ENCODE measurements around the gene IL19. TPM values are rescaled to one million over a fixed set of nuclear protein-coding genes. Genes with fewer than 3 reads are reported as not detected.

The IL19 gene
- total and polyA plus RNA-seq, 4 donors, result not detected

DNA sequence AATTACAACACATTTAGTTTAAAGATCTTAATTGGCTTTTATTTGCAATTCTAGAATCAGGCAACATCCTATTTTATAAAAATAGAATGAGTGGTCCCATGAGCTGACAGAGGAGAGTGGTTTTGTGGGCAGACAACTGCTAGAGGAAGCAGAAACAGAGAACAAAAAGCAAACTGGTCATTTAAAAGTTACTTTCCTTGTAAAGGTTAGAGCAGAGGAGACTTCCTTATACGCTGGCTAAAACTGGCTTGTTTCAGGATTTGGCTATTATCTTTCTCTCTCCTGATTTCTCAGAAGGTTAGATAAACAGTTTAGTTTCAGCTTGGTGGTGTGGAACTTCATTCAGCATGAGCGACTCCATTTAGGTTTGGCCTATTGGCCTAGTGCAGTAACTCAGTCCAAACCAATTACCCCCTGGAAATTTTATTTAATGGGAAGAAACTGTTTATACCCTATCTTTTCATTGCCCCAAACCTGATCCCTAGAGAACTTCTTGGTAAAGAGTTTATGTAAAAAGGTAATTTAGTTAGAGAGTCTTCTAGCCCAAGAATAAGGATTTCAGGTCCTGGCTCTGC, 62.6 kb downstream of the IL19 start (continued):
- TF ChIP-seq, protein P1, sequence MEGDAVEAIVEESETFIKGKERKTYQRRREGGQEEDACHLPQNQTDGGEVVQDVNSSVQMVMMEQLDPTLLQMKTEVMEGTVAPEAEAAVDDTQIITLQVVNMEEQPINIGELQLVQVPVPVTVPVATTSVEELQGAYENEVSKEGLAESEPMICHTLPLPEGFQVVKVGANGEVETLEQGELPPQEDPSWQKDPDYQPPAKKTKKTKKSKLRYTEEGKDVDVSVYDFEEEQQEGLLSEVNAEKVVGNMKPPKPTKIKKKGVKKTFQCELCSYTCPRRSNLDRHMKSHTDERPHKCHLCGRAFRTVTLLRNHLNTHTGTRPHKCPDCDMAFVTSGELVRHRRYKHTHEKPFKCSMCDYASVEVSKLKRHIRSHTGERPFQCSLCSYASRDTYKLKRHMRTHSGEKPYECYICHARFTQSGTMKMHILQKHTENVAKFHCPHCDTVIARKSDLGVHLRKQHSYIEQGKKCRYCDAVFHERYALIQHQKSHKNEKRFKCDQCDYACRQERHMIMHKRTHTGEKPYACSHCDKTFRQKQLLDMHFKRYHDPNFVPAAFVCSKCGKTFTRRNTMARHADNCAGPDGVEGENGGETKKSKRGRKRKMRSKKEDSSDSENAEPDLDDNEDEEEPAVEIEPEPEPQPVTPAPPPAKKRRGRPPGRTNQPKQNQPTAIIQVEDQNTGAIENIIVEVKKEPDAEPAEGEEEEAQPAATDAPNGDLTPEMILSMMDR (IDR thresholded peaks at IDR 0.05; ENCODE audit: low read depth, low read length, missing input control), result no peak

DNA sequence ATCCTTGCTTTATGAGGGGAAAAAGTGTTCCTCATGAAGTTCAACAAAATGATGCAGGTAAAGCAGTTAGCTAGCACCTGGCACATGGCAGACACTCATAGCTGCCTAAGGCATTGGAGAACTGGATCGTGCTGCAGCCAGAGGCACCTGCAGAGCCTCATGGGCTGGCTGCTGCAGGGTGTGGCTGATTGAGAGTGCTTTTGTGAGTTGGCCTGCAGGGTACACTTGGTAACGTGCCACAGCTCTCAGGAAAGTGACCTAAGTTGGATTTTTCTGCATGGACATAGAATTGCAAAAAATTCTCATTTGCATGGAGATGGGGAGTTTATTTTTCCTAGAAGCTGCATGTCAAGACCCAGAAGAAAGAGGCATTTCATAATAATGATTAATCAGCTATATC, 63.2 kb downstream of the IL19 start:
- no peaks in the 10 kb centered on the region for H3K27me3 ChIP-seq (ENCODE audit: control insufficient read depth in 4 of 4, insufficient read depth in 4 of 4, low read length in 3 of 4)
- no peaks in the 10 kb centered on the region for H3K4me1 ChIP-seq (ENCODE audit: control insufficient read depth in 4 of 4, insufficient read depth in 4 of 4, low read length in 3 of 4)
- no peak overlapping the region for H3K4me3 ChIP-seq (ENCODE audit: low read depth in 1 of 3, low read length in 3 of 3)
- DNase-seq (ENCODE audit: low spot score), result no peak
- no peak overlapping the region for H3K9ac ChIP-seq (ENCODE audit: low read depth in 1 of 2, low read length in 2 of 2)
- WGBS, result 47% methylated on average over 2 of the region's 2 CpGs
- no peaks in the 10 kb centered on the region for H3K9me3 ChIP-seq (ENCODE audit: control insufficient read depth in 4 of 4, low read length in 3 of 4)
- TF ChIP-seq SP1 (IDR thresholded peaks at IDR 0.05) (no peak), RAD21 (IDR thresholded peaks at IDR 0.05) (no peak), NR2F2 (IDR thresholded peaks at IDR 0.05) (no peak), HNF4G (IDR thresholded peaks at IDR 0.05) (no peak), RXRA (IDR thresholded peaks at IDR 0.05) (no peak), EGR1 (IDR thresholded peaks at IDR 0.05; ENCODE audit: low read depth in 2 of 2) (no peak)
- TF ChIP-seq, protein P2, sequence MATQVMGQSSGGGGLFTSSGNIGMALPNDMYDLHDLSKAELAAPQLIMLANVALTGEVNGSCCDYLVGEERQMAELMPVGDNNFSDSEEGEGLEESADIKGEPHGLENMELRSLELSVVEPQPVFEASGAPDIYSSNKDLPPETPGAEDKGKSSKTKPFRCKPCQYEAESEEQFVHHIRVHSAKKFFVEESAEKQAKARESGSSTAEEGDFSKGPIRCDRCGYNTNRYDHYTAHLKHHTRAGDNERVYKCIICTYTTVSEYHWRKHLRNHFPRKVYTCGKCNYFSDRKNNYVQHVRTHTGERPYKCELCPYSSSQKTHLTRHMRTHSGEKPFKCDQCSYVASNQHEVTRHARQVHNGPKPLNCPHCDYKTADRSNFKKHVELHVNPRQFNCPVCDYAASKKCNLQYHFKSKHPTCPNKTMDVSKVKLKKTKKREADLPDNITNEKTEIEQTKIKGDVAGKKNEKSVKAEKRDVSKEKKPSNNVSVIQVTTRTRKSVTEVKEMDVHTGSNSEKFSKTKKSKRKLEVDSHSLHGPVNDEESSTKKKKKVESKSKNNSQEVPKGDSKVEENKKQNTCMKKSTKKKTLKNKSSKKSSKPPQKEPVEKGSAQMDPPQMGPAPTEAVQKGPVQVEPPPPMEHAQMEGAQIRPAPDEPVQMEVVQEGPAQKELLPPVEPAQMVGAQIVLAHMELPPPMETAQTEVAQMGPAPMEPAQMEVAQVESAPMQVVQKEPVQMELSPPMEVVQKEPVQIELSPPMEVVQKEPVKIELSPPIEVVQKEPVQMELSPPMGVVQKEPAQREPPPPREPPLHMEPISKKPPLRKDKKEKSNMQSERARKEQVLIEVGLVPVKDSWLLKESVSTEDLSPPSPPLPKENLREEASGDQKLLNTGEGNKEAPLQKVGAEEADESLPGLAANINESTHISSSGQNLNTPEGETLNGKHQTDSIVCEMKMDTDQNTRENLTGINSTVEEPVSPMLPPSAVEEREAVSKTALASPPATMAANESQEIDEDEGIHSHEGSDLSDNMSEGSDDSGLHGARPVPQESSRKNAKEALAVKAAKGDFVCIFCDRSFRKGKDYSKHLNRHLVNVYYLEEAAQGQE (IDR thresholded peaks at IDR 0.05), result no peak
- TF ChIP-seq, protein P1 (IDR thresholded peaks at IDR 0.05; ENCODE audit: low read depth, low read length, missing input control), result no peak
- no peaks in the 10 kb centered on the region for H3K36me3 ChIP-seq (ENCODE audit: control insufficient read depth in 4 of 4, insufficient read depth in 3 of 4, low read depth in 1 of 4, low read length in 3 of 4)
- H3K27ac ChIP-seq (ENCODE audit: low read depth in 1 of 2, low read length in 2 of 2), result no peak overlapping the region

DNA sequence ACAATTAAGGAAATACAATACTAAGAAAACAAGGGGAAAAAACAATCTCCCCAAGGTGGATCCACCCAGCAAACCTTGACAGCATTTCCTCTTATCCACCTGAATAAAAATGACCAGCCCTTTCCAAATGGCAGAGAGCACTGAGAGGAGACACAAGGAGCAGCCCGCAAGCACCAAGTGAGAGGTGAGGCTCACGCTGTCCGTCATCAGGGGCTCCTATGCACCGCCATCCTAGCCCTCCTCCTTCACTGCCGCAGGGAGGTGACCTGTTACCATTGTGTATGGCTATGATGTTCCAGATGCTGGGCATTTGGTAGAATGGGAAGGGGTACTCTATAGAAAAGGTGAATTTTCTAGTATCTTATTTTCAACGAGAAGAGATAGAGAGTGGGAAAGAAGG, 63.6 kb downstream of the IL19 start:
- no peak overlapping the region for H3K9ac ChIP-seq (ENCODE audit: low read depth in 1 of 2, low read length in 2 of 2)
- no peak overlapping the region for H3K4me3 ChIP-seq (ENCODE audit: low read depth in 1 of 3, low read length in 3 of 3)
- no peak for DNase-seq (ENCODE audit: low spot score)
- no peaks in the 10 kb centered on the region for H3K4me1 ChIP-seq (ENCODE audit: control insufficient read depth in 4 of 4, insufficient read depth in 4 of 4, low read length in 3 of 4)
- no peaks in the 10 kb centered on the region for H3K36me3 ChIP-seq (ENCODE audit: control insufficient read depth in 4 of 4, insufficient read depth in 3 of 4, low read depth in 1 of 4, low read length in 3 of 4)
- no peaks in the 10 kb centered on the region for H3K9me3 ChIP-seq (ENCODE audit: control insufficient read depth in 4 of 4, low read length in 3 of 4)
- no peaks in the 10 kb centered on the region for H3K27me3 ChIP-seq (ENCODE audit: control insufficient read depth in 4 of 4, insufficient read depth in 4 of 4, low read length in 3 of 4)
- 82% methylated on average over 6 of the region's 6 CpGs for WGBS
- H3K27ac ChIP-seq (ENCODE audit: low read depth in 1 of 2, low read length in 2 of 2), result no peak overlapping the region
- TF ChIP-seq, protein P1 (IDR thresholded peaks at IDR 0.05; ENCODE audit: low read depth, low read length, missing input control), result no peak
- TF ChIP-seq, protein P3, sequence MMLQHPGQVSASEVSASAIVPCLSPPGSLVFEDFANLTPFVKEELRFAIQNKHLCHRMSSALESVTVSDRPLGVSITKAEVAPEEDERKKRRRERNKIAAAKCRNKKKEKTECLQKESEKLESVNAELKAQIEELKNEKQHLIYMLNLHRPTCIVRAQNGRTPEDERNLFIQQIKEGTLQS (IDR thresholded peaks at IDR 0.05), result no peak
- TF ChIP-seq, protein P4, sequence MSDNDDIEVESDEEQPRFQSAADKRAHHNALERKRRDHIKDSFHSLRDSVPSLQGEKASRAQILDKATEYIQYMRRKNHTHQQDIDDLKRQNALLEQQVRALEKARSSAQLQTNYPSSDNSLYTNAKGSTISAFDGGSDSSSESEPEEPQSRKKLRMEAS (IDR thresholded peaks at IDR 0.05), result no peak

All from liver (tissue), 9 donors.